ENCODE data around the gene TRIM40.

DNA sequence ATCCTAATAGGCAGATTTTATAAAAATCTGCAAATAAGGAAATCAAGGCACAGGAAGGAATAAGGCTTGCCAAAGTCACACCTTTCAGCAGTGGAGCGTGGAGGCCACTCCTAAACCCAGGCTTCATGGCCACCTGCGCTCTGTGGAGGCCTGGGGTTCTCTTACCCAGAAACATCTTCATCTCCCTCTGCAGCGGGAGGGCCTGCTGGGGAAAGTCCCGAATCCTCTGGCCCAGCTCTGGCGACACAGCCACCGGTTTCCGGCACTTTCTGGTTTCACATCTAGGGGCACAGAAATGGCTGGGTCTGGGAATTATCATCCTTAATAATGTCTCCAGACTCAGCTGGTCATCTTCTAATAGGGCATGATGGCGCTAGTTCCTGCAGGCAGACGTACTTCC is 20.8 kb downstream of the TRIM40 start:
- TF ChIP-seq, protein P1, sequence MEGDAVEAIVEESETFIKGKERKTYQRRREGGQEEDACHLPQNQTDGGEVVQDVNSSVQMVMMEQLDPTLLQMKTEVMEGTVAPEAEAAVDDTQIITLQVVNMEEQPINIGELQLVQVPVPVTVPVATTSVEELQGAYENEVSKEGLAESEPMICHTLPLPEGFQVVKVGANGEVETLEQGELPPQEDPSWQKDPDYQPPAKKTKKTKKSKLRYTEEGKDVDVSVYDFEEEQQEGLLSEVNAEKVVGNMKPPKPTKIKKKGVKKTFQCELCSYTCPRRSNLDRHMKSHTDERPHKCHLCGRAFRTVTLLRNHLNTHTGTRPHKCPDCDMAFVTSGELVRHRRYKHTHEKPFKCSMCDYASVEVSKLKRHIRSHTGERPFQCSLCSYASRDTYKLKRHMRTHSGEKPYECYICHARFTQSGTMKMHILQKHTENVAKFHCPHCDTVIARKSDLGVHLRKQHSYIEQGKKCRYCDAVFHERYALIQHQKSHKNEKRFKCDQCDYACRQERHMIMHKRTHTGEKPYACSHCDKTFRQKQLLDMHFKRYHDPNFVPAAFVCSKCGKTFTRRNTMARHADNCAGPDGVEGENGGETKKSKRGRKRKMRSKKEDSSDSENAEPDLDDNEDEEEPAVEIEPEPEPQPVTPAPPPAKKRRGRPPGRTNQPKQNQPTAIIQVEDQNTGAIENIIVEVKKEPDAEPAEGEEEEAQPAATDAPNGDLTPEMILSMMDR (IDR thresholded peaks at IDR 0.05) = no peak
- TF ChIP-seq, protein P2, sequence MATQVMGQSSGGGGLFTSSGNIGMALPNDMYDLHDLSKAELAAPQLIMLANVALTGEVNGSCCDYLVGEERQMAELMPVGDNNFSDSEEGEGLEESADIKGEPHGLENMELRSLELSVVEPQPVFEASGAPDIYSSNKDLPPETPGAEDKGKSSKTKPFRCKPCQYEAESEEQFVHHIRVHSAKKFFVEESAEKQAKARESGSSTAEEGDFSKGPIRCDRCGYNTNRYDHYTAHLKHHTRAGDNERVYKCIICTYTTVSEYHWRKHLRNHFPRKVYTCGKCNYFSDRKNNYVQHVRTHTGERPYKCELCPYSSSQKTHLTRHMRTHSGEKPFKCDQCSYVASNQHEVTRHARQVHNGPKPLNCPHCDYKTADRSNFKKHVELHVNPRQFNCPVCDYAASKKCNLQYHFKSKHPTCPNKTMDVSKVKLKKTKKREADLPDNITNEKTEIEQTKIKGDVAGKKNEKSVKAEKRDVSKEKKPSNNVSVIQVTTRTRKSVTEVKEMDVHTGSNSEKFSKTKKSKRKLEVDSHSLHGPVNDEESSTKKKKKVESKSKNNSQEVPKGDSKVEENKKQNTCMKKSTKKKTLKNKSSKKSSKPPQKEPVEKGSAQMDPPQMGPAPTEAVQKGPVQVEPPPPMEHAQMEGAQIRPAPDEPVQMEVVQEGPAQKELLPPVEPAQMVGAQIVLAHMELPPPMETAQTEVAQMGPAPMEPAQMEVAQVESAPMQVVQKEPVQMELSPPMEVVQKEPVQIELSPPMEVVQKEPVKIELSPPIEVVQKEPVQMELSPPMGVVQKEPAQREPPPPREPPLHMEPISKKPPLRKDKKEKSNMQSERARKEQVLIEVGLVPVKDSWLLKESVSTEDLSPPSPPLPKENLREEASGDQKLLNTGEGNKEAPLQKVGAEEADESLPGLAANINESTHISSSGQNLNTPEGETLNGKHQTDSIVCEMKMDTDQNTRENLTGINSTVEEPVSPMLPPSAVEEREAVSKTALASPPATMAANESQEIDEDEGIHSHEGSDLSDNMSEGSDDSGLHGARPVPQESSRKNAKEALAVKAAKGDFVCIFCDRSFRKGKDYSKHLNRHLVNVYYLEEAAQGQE (IDR thresholded peaks at IDR 0.05; ENCODE audit: insufficient read depth in 1 of 2, low read depth in 2 of 2, low read length in 1 of 2) = no peak
- TF ChIP-seq SIN3A (IDR thresholded peaks at IDR 0.05; ENCODE audit: borderline replicate concordance, insufficient read depth, low read depth, low read length) (no peak), POLR2AphosphoS5 (IDR thresholded peaks at IDR 0.05; ENCODE audit: low read depth, low read length) (no peak), TCF7L2 (IDR thresholded peaks at IDR 0.05; ENCODE audit: low read depth, low read length) (no peak)

Measured in Panc1 (cell line).